ENCODE results near the gene PROC.
"Not testable (repeated sequence)": the region's sequence is repeated elsewhere in the genome, so short reads cannot be mapped to it uniquely, and the experiment has no call there.

PROC gene

GRCh38 chr2:127397568-127398238 lies 20.5 kb upstream of the PROC start:
- no peak for DNase-seq

DNA sequence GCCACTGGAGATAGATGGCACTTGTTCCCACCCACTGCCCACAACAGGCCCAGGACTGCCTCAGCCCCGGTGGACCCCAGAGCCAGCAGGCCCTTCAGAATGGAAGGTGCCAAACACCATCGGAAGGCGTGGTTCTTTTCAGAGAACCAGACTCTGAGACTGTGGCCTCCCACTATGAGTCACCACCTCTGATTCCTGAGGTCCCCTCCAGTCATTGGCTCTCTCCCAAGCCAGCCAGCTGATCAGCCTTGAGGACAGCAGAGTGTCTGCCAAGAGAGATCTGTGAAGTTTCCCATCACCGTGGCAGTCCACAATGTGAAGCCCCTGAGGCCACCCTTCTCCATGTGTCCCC lies 20.0 kb upstream of the PROC start:
- no peak for DNase-seq

DNA sequence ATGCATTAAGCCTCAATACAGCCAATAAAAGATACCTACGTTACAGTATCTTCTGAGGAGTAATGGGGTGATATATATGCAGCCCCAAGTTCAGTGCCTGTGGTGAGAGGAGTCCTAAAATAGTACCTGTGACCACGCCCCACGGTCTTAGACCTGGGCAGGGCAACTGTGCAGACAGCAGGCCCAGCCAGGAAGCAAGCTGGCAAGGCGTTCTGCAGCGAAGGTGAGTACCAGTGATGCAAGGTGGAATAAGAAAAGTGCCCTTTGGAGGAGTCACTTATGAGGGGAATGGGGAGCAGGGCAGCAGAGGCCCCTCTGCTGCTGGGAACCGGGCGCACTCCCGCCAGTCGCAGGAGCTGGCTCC lies 17.7 kb upstream of the PROC start:
- DNase-seq = no peak

DNA sequence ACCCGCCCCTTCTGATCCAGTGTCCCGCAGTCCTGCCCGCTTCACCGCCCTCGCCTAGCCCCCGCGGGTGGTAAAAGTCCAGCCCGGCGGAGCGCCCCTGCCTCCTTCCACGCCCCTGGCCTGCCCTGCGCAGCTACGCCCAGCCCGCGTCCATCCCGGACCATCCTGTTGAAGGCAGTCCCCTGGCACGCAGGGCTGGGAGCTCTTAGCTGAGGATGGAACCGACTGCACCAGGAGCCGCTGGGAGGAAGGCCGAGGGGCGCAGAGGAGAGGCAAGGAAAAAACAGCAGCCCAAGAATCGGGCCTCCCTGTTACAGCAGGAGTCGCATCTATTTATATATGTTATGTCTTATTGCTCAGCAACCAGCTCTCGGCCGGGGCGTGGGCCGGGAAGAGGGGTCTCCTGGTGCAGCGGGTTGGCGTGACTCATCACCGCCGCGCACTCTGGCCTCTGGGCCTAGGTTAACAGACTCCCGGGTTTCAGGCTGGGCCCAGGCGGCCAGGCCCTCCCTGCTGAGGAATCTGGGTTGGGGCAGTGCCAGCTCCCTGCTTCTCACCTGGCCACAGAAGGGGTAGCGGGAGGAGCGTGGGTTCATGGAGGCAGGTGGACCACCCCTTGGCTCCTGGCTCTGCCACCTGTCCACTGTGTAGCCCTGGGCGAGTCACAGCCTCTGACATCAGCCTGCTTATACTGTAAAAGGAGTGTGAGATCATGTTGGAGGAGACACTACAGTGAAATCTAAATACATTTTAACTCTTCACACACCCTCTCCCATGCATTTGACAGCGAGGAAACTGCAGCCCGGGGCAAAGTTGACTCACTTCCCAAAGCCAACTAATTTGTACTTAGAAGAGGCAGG lies 17.1 kb upstream of the PROC start:
- no peak for DNase-seq

DNA sequence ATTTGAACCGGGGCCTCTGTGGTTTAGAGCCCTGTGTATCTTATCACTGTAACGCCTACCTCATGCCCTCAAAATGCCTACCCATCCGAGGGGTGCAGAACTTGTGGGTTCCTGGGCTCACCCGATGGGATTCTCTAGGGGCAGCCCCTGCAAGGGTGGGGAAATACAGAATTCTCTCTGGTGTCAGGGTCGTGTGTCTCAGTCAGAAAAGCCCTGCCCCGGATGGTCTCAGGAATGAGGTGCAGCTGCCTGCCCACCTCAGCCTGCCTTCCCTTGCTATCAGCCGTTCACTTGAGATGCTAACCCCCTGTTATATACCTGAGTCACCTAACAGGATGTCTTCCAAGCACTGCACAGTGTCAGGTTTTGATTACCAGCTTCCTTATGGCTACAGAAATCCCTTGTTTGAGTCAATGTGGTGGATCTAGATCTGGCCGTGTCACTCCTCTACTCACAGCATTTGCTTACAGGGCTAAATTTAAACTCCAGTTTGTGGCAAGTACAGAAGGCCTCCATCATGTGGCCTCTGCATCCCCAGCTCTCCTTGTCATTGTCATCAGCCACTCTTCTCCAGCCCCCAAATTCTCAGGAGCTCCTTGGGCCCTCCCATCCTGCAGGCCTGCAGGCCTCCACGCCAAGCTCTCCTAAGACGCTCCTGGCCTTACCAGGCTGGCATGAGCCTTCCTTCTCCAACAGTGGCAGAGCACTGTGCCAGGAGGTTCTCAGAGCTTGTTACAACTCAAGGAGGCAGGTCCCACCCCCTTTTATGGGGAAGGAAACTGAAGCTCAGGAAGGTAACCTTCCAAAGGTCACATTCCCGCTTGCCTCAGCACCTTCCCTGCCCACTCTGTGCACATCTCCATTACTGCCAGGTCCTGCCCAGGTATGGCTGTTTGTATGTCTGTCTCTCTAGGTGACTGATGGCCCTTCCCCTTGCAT lies 16.2 kb upstream of the PROC start:
- DNase-seq = no peak

DNA sequence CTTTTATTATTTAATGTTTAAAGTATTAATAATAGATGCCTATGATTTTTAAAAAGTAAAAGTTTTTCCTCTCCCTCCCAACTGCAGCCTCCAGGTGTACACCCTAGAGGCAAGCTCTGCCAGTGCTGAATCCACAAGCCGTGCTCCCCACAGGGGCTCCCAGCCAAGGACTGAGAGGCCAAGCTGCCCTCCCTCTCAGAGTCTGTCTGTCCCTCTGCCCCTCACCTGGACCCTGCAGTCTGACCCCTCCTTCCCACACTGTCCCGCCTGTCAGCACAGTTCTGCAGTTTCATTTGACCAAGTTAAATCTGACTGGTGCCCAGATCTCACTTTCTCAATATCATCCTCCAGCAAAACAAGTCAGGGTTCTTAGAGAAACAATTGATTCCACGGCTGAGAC lies 14.8 kb upstream of the PROC start:
- no peak for DNase-seq

GRCh38 chr2:127404466-127405254 lies 13.6 kb upstream of the PROC start:
- DNase-seq = no peak

DNA sequence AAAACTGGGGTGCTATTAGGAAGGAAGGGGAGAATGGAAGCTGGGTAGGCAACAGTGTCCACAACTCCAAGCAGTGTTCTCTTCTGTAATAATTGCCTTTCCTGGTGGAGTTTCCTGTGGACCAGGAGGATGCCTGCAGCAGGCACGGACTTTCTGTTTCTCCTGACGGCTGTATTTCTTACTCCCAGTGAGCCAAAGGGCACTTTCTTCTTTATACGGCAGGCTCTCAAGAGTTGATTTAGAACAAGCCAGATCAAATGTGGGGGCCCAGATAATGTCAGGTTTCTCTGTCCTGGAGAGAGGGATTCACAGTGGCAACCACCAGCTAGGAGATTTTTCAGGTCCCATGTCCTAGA lies 13.0 kb upstream of the PROC start:
- no peak for DNase-seq

DNA sequence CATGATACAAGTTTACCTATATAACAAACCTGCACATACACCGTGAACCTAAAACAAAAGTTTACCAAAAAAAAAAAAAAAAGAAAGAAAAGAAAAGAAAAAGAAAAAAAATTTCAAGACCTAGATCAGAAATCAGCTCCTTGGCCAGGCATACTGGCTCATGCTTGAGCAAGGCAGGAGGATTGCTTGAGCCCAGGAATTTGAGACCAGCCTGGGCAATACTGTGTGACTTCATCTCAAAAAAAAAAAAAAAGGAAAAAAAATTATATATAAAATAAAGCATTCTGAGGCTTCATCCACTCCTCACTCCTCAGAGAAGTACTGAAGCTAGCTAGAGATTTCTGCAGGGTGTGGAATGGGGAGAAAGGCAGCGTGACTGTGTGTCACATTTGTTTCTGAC lies 11.8 kb upstream of the PROC start:
- no peak for DNase-seq

DNA sequence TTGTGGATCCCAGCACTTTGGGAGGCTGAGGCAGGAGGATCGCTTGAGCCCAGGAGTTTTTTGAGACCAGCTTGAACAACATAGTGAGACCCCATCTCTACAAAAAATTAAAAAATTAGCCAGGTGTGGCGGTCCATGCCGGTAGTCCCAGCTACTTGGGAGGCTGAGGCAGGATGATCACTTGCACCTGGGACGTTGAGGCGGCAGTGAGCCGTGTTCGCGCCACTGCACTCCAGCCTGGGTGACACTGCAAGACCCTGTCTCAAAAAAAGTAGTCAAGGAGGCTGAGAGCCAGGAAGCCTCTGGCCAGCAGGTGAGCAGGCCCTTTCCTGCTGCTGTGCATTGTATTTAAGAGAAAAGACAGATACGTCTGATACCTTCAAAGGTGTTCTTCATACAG lies 11.1 kb upstream of the PROC start:
- DNase-seq = no peak

GRCh38 chr2:127407661-127408003 lies 10.6 kb upstream of the PROC start:
- no peak for DNase-seq

- DNase-seq = peak; percentile 92
Measured at GRCh38 chr2:127408004-127408806, 10.0 kb upstream of the PROC start.

- DNase-seq = no peak
Measured at GRCh38 chr2:127408807-127409099, 9.5 kb upstream of the PROC start.

- DNase-seq = not testable (repeated sequence)
Measured at GRCh38 chr2:127409716-127410115, 8.5 kb upstream of the PROC start.

DNA sequence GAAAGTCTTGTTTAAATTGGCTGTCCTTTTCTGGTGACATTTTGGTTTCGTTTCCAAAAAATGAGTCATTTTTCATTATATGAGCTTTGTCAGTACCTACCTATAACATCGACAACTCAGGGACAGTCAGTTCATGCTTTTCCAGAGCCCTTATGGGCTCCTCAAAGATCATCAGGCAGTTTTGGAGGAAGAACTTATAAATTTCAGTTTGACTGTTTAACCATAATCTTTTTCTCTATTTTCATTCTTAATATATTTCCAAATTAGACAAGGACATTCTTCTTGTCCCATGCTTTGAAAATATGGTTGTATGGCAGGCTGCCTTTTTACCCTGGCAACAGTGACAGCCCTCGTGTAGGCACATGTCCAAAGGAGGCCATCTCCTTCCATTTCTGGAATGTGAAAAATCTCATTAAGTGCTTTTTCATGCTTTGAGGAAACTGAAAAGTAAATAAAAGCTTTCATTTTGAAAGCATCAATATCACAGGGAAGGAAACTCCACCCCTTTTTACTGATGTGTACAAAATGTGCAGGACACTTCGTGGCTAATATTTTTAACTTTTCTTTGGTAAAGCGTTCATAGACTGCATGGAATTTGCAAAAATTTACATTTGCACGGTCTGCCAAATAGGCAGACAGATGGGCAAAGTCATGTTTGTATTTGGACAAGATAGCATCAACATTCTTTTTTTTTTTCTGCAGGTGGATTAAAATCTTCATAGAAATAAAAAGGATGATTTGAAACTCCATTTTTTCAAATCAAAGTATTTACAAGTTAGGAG lies 7.2 kb upstream of the PROC start:
- DNase-seq = no peak

DNA sequence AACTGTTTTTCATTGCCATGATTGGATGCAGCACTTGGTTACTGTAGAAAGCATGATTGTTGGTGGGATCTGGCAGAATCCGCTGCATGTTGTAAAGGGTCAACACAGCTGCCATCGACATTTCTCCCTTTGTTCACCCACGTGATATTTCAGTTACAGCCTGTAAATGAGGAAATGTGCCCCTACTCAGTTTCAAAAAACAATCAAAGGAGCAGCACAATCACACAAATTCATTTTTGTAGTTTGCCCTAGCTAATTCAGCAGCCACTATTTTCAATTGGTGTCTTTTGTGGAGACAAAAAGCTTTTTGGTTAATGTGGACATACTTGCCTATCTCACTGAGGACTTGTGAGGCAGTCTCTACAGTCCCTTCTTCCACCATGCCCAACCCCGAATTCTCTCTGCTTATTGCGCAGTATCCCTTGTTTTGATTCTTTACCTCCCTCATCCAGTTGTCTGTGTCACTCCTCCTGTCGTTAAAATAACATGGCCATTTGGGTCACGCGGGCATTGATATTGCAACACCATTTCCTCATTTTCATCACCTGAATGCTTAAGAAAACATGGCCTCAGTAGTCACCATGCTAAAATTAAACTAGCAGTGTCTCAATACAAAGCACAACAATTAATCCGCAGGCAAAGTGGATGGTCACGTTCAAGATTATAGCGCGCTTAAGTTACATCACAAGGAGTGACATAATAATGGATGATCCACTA lies 6.4 kb upstream of the PROC start:
- DNase-seq = no peak

GRCh38 chr2:127413200-127413599 lies 5.0 kb upstream of the PROC start:
- no peak for DNase-seq

DNA sequence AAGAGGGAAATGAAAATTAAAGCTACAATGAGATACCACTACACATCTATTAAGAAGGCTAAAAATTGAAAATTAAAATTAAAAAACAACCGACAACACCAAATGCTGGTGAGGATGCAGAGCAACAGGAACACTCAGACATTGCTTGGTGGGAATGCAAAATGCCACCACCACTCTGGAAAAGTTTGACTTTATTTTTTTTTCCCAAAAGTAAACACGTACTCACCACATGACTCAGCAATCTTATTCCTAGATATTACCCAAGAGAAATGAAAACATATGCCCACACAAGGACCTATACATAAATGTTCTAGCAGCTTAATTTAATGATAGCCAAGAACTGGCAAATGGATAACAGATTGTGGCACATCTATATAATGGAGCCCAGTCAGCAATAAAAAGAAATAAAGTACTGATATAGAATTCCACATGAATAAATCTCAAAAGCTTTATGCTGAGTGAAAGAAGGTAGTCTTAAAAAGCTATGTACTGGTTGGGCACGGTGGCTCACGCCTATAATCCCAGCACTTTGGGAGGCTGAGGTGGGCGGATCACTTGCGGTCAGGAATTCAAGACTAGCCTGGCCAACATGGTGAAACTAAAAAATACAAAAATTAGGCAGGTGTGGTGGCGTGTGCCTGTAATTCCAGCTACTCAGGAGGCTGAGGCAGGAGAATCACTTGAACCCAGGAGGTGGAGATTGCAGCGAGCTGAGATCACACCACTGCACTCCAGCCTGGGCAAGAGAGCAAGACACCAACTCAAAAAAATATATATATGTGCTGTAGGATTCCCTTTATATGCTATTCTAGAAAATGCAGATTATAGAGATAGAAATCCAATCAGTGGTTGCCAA lies 4.2 kb upstream of the PROC start:
- DNase-seq = no peak

DNA sequence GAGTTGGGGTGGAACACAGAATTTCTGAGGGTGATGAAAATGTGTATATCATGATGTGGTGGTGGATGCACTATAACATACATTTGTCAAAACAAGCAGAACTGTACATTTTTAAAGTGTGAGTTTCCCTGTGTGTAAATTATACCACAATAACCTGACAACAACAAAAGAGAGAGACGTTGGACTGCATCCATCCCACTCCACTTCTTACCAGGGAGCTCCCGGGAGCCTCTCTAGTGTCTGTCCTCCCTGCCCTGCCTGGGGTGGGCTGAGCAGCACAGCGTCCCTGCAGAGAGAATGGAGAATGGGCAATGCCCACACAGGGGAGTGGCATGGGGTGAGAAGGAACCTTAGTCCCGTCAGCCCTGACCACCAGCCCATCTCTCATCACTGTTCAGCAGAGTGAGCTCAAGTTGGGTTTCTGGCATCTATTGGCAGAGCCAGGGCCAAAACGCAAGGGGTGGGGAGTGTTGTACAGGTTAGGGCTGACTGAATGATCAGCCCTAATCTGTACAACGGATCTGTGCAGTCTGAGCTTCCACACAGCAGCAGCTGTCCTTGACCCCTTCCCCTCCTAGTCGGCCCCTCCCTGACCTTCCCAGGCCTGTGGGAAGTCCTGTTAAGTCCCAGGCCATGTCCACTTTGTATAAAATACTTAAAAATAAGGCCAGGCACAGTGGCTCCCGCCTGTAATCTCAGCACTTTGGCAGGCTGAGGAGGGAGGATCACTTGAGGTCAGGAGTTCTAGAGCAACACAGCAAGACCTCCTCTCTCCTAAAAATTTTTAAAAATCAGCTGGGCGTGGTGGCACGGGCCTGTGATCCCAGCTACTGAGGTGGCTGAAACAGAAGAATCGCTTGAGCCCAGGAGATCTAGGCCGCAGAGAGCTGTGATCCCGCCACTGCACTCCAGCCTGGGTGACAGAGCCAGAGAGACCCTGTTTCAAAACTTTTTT lies 3.3 kb upstream of the PROC start:
- no peak for DNase-seq
